Astrocyte (in vitro differentiated cells and primary cell): ENCODE data around the gene AQP1. TPM values are rescaled to one million over a fixed set of nuclear protein-coding genes. Genes with fewer than 3 reads are reported as not detected.

ENCODE experiments used
- DNase-seq: peaks from one replicate; pipeline ENCODE4 v3.0.0-alpha.2; 2010; ENCODE audit warnings: low read depth
- FAIRE-seq: peaks from 2 replicates; lab custom pipeline; 2011; peaks lifted over from hg19 to GRCh38; lab: Jason Lieb, UNC
- H2AFZ ChIP-seq: 2 replicates; pipeline ENCODE4 v1.6.0; 2012; ENCODE audit warnings: low read depth, low read length, inconsistent platforms
- H3K27ac ChIP-seq: 2 replicates; pipeline ENCODE4 v1.5.1; 2011; ENCODE audit warnings: low read depth, low read length, inconsistent platforms
- H3K27me3 ChIP-seq: 2 replicates; pipeline ENCODE4 v1.6.0; 2011; ENCODE audit warnings: low read length, inconsistent platforms; ENCODE audit not compliant: insufficient read depth
- H3K36me3 ChIP-seq: 2 replicates; pipeline ENCODE4 v1.5.1; 2011; ENCODE audit warnings: low read length, inconsistent platforms; ENCODE audit not compliant: insufficient read depth
- H3K4me1 ChIP-seq: 2 replicates; pipeline ENCODE4 v1.5.1; 2011; ENCODE audit warnings: low read length, inconsistent platforms; ENCODE audit not compliant: insufficient read depth
- H3K4me2 ChIP-seq: 2 replicates; pipeline ENCODE4 v1.6.0; 2012; ENCODE audit warnings: low read length, inconsistent platforms
- H3K4me3 ChIP-seq: 2 replicates; pipeline ENCODE4 v1.5.1; 2011; ENCODE audit warnings: low read depth, mild to moderate bottlenecking, low read length, inconsistent platforms; ENCODE audit not compliant: insufficient read depth
- H3K79me2 ChIP-seq: 2 replicates; pipeline ENCODE4 v1.6.0; 2012; ENCODE audit warnings: mild to moderate bottlenecking, low read length, inconsistent platforms; ENCODE audit not compliant: insufficient read depth
- H3K9ac ChIP-seq: 2 replicates; pipeline ENCODE4 v1.6.0; 2012; ENCODE audit warnings: mild to moderate bottlenecking, low read length, inconsistent platforms
- H3K9me3 ChIP-seq: 2 replicates; pipeline ENCODE4 v1.5.1; 2012; ENCODE audit warnings: low read depth, mild to moderate bottlenecking, low read length, inconsistent platforms; ENCODE audit not compliant: insufficient read depth
- H4K20me1 ChIP-seq: 2 replicates; pipeline ENCODE4 v1.6.0; 2012; ENCODE audit warnings: low read length, inconsistent platforms; ENCODE audit not compliant: insufficient read depth
- H3K27ac Mint-ChIP-seq: one replicate; pipeline ENCODE4 v1.8.0; 2021; ENCODE audit warnings: mild to moderate bottlenecking, mixed read lengths; ENCODE audit not compliant: unreplicated experiment
- H3K27me3 Mint-ChIP-seq: one replicate; pipeline ENCODE4 v1.8.0; 2021; ENCODE audit warnings: low read depth, mixed read lengths; ENCODE audit not compliant: unreplicated experiment
- H3K36me3 Mint-ChIP-seq: one replicate; pipeline ENCODE4 v1.8.0; 2021; ENCODE audit warnings: low read depth, mixed read lengths; ENCODE audit not compliant: unreplicated experiment
- H3K4me1 Mint-ChIP-seq: one replicate; pipeline ENCODE4 v1.8.0; 2021; ENCODE audit warnings: low read depth, mixed read lengths; ENCODE audit not compliant: unreplicated experiment
- H3K4me3 Mint-ChIP-seq: one replicate; pipeline ENCODE4 v1.8.0; 2021; ENCODE audit warnings: mild to moderate bottlenecking, moderate library complexity, mixed read lengths; ENCODE audit not compliant: unreplicated experiment
- H3K9me3 Mint-ChIP-seq: one replicate; pipeline ENCODE4 v1.8.0; 2021; ENCODE audit warnings: mild to moderate bottlenecking, mixed read lengths; ENCODE audit not compliant: unreplicated experiment
- CTCF ChIP-seq: IDR thresholded peaks from 2 replicates; pipeline ENCODE4 v1.5.1; 2011; ENCODE audit warnings: low read depth, mild to moderate bottlenecking, inconsistent platforms, low read length, moderate library complexity; ENCODE audit not compliant: insufficient read depth
- EZH2 ChIP-seq: IDR thresholded peaks from 2 replicates; pipeline ENCODE4 v1.6.1; 2012; ENCODE audit warnings: mild to moderate bottlenecking, low read length, inconsistent platforms; ENCODE audit not compliant: insufficient read depth
- total RNA-seq: library from RNA; stranded (reverse); gene quantifications from 2 replicates; pipeline ENCODE4 v1.2.1, GENCODE V29; 2021

AQP1 gene
- total RNA-seq, 1 donor from 2014 or later: 6.7 TPM

- no peaks in the 10 kb centered on the region for H3K79me2 ChIP-seq
- H3K4me1 Mint-ChIP-seq: peaks cover 9% of the 10 kb centered on the region
- TF ChIP-seq EZH2: no peak
- no peak for TF ChIP-seq CTCF
- no peak overlapping the region for H3K4me2 ChIP-seq
- H3K36me3 Mint-ChIP-seq: no peaks in the 10 kb centered on the region
- peaks cover 13% of the 10 kb centered on the region for H3K27me3 ChIP-seq
- H3K4me3 ChIP-seq: no peak overlapping the region
- DNase-seq (no peak), FAIRE-seq (no peak)
- H3K4me3 Mint-ChIP-seq: no peak overlapping the region
- H3K9me3 ChIP-seq: no peaks in the 10 kb centered on the region
- no peak overlapping the region for H3K27ac ChIP-seq
- peaks cover 24% of the 10 kb centered on the region for H3K27me3 Mint-ChIP-seq
- no peaks in the 10 kb centered on the region for H3K36me3 ChIP-seq
- H4K20me1 ChIP-seq: no peaks in the 10 kb centered on the region
- peaks cover under 1% of the 10 kb centered on the region for H3K4me1 ChIP-seq
- no peaks in the 10 kb centered on the region for H3K9me3 Mint-ChIP-seq
- no peak overlapping the region for H3K9ac ChIP-seq
- no peak overlapping the region for H2AFZ ChIP-seq
- no peak overlapping the region for H3K27ac Mint-ChIP-seq
These were observed 21.7 kb downstream of the AQP1 start for GRCh38 chr7:30933124-30933974.

- Histone ChIP-seq H3K9me3 (no peaks in the 10 kb centered on the region), H3K4me3 (no peak overlapping the region), H3K36me3 (no peaks in the 10 kb centered on the region), H3K4me2 (no peak overlapping the region), H3K9ac (no peak overlapping the region), H3K79me2 (no peaks in the 10 kb centered on the region), H3K27ac (no peak overlapping the region), H3K27me3 (peaks cover 13% of the 10 kb centered on the region), H3K4me1 (peaks cover 4% of the 10 kb centered on the region), H2AFZ (no peak overlapping the region), H4K20me1 (no peaks in the 10 kb centered on the region)
- TF ChIP-seq EZH2 (no peak), CTCF (no peak)
- Mint-ChIP-seq H3K27ac (no peak overlapping the region), H3K36me3 (no peaks in the 10 kb centered on the region), H3K4me1 (peaks cover 9% of the 10 kb centered on the region), H3K4me3 (no peak overlapping the region), H3K27me3 (peaks cover 24% of the 10 kb centered on the region), H3K9me3 (no peaks in the 10 kb centered on the region)
- no peak for FAIRE-seq
- no peak for DNase-seq
These were observed 22.6 kb downstream of the AQP1 start for GRCh38 chr7:30934225-30934624.
